Measurements from ENCODE around the gene COCH.
"Not testable (repeated sequence)": the region's sequence is repeated elsewhere in the genome, so short reads cannot be mapped to it uniquely, and the experiment has no call there.

The COCH gene

GRCh38 chr14:30875788-30876053, 1.4 kb downstream of the COCH start:
- no peak for DNase-seq (ENCODE audit: low spot score)

GRCh38 chr14:30876692-30877091, 2.3 kb downstream of the COCH start:
- no peak for DNase-seq (ENCODE audit: low spot score)

GRCh38 chr14:30882431-30882830, 8.1 kb downstream of the COCH start:
- DNase-seq (ENCODE audit: low spot score) = no peak

- DNase-seq (ENCODE audit: low spot score) = no peak
Observed at GRCh38 chr14:30883508-30884294, 9.3 kb downstream of the COCH start.

- DNase-seq (ENCODE audit: low spot score) = no peak
Observed at GRCh38 chr14:30884901-30885300, 10.5 kb downstream of the COCH start.

GRCh38 chr14:30885840-30886740, 11.7 kb downstream of the COCH start:
- DNase-seq (ENCODE audit: low spot score) = no peak

- no peak for DNase-seq (ENCODE audit: low spot score)
Observed at GRCh38 chr14:30888480-30889243, 14.3 kb downstream of the COCH start.

- DNase-seq (ENCODE audit: low spot score) = no peak
Observed at GRCh38 chr14:30889244-30889594, 14.9 kb downstream of the COCH start.

- no peak for DNase-seq (ENCODE audit: low spot score)
Observed at GRCh38 chr14:30893819-30894218, 19.5 kb downstream of the COCH start.

- no peak for DNase-seq (ENCODE audit: low spot score)
Observed at GRCh38 chr14:30894923-30895515, 20.7 kb downstream of the COCH start.

GRCh38 chr14:30896435-30896834, 22.1 kb downstream of the COCH start:
- DNase-seq (ENCODE audit: low spot score) = no peak

- not testable (repeated sequence) for DNase-seq (ENCODE audit: low spot score)
Observed at GRCh38 chr14:30897121-30897520, 22.8 kb downstream of the COCH start.

- no peak for DNase-seq (ENCODE audit: low spot score)
Observed at GRCh38 chr14:30903285-30904124, 29.1 kb downstream of the COCH start.

- DNase-seq (ENCODE audit: low spot score) = no peak
Observed at GRCh38 chr14:30906752-30907658, 32.6 kb downstream of the COCH start.

GRCh38 chr14:30907659-30908057, 33.3 kb downstream of the COCH start:
- no peak for DNase-seq (ENCODE audit: low spot score)

GRCh38 chr14:30908826-30909225, 34.5 kb downstream of the COCH start:
- no peak for DNase-seq (ENCODE audit: low spot score)

GRCh38 chr14:30914812-30915211, 40.5 kb downstream of the COCH start:
- DNase-seq (ENCODE audit: low spot score) = no peak

GRCh38 chr14:30915596-30915995, 41.2 kb downstream of the COCH start:
- no peak for DNase-seq (ENCODE audit: low spot score)

- DNase-seq (ENCODE audit: low spot score) = no peak
Observed at GRCh38 chr14:30921305-30921704, 46.9 kb downstream of the COCH start.

GRCh38 chr14:30921788-30922187, 47.4 kb downstream of the COCH start:
- no peak for DNase-seq (ENCODE audit: low spot score)

All from AG20443 (cell line).